Activated CD8-positive, alpha-beta memory T cell treated with anti-CD3 and anti-CD28 coated beads, Interleukin-2, amount 50 U/mL, for 24 hours (primary cell): ENCODE measurements around the gene CDC42EP4.

Source experiments
- DNase-seq: peaks from one replicate; pipeline ENCODE4 v3.0.0-alpha.2; 2020; ENCODE audit errors: extremely low read depth

CDC42EP4 gene

DNA sequence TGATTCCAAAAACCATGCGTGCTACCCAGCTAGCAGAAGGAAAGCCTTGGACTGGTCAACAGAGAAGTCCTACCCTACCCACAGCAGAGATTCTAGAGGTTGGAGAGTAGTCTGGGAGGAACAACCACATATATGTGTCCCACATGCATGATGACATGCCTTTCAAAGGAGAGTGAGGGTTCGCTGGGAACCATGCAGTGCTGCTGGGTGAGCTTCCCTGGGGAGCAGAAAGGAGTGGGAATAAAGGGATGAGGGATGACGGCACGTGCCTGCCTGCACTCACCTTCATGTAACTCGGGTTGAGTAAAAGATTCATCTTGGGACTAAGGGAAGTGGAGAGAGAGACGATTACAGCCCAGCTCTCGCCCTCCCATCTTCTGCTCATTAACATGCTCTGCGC is 59.9 kb downstream of the CDC42EP4 start:
- no peak for DNase-seq

DNA sequence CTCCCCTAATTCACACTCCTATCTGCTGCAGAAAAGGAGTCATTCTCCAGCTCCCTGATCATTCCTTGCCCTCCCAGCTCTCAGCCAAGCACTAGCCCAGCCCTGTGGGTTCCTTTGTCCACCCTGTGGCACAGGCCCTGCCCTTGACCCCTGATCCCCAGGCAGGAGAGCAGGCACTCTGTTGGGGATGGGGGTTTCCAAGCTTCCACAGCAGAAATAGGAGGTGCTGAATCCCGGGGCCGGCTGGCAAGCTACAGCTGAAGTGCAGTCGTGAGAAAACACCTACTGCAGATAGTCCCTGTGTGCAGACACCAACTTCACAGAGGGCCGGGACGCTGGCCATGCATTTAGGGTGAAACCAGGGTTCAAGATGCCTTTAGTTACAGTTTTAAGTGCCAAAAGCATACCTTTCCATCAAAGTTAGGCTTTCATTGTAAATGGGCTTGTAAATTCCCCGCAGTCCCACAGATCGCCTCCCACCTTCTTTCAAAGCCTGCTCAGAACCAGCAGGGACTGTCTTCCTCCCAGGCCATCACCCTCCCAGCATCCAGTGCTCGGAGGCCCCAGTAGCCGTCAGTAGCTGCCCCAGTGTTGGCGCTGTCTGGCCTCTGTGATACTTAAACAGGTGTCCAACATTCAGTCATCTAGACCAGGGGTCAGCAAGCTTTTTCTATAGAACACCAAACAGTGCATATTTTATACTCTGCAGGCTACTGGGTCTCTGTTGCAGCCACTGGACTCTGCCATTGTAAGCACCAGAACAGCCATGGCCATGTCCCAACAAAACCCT is 60.8 kb downstream of the CDC42EP4 start:
- DNase-seq, result no peak

DNA sequence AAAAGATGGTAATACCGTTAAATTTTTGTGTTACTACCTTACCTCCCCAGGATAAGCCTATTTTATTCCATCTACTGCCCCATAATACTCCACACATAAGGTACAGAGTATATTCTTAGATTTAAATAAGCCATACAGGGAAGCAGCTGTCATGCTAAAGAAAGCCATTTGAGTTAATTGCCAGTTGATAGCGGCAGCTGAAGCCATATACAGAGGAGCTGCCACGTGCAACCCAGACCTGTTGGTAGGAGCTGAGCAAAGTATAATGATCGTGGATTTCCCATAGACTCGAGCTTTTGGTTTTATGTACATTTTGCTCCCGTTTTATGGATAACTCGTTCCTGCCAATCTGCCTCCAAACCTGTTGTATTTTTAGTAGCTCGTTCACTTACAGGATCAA is 62.1 kb downstream of the CDC42EP4 start:
- no peak for DNase-seq

DNA sequence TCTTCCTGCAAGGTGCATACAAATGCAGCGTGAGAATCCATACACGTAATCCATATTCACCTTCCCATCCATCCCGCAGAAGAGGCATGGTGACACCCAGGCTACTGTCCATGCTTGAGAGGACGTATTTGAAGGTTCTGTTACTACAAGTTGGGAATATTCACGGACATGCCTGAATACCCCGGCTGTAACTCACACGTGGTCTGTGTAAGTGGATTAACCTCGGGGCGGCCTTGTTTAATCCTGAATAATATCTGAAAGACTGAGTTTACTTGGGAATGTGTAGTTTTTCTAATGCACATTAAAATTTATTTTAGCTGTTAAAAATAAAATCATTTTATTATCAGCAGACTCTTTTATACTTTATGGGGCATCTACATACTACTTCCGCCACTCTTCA is 63.3 kb downstream of the CDC42EP4 start:
- DNase-seq, result no peak

DNA sequence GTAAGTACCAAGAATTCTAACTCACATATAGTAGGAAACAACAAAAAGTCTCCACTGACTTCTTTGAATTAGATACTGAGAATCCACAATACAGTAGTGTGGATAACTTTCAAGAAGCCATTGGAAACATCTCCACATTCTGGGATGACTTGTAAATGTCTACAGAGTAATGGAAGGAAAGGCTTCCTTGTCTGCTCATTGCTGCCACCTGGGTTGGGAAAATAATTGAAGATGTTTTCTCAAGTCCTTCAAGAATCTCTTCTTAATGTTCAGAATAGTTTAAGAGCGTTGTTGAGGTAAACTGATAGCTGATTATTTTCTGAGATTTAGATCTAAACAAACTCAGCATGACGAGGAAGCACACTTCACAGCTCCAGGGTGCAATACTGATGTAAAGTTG is 64.1 kb downstream of the CDC42EP4 start:
- no peak for DNase-seq

DNA sequence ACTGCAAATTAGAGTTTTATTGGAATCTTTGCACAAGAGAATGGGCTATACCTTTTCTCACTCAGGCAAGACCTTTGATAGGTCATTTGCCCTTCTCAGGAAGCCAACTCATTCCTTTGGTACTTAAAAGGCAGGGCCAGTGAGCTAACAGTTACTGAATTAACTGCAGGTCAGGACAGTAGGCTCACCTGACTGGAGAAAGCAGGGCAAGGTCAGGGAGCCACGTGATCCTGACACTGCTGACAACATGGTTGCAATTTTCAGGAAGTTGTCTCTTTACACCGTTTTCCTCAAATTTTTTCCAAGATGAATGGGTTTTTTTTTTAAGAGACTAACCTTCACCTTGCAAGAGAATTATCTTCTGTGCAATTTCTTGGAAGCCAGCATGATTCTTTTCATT is 71.2 kb downstream of the CDC42EP4 start:
- no peak for DNase-seq

DNA sequence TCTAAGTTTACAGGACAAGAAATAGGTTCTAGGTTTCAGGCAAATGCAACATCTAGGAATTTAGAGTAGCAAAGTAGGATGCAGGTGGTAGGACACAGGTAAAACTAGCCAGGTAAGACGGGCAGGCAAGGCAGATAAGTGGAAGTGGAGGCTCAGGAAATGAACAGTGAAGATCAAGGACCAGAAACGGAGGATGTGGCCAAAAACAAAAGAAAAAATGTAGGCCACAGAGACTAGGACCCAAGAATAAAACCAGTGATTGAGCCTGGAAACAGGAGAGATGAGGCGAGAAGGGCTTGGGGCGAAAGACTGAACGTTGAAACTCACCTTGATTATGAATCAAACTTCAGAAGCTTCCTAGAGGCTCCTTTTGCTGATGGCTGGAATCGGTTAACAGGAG is 74.1 kb downstream of the CDC42EP4 start:
- DNase-seq, result no peak

- DNase-seq, result no peak
These were observed 77.1 kb downstream of the CDC42EP4 start for GRCh38 chr17:73234736-73235135.
